SK-N-MC (cell line): ENCODE measurements around the gene MBOAT2.

Experiments
- DNase-seq: peaks from one replicate; pipeline ENCODE4 v3.0.0-alpha.2; 2011; ENCODE audit warnings: low read depth, low spot score
- H3K27ac ChIP-seq: fragments of 200-600 bp; sonication (generic); 2 replicates; pipeline ENCODE4 v1.5.1; 2016; ENCODE audit warnings: mixed run types
- H3K36me3 ChIP-seq: fragments of 200-600 bp; sonication (generic); 2 replicates; pipeline ENCODE4 v1.6.1; 2017; ENCODE audit warnings: antibody characterized with exemption, low read length, mixed read lengths; ENCODE audit not compliant: insufficient read depth
- H3K4me3 ChIP-seq: fragments of 200-600 bp; sonication (generic); 2 replicates; pipeline ENCODE4 v1.5.1; 2016
- H3K9ac ChIP-seq: fragments of 200-600 bp; sonication (generic); 2 replicates; pipeline ENCODE4 v1.8.0; 2017; ENCODE audit warnings: mixed run types, mixed read lengths; ENCODE audit not compliant: insufficient read length
- H3K9me3 ChIP-seq: fragments of 200-600 bp; sonication (generic); 2 replicates; pipeline ENCODE4 v1.6.1; 2017; ENCODE audit warnings: low read depth, mild to moderate bottlenecking, antibody characterized with exemption, low read length, moderate library complexity, mixed read lengths
- EZH2 ChIP-seq: fragments of 200-600 bp; sonication (generic); IDR thresholded peaks from one replicate; pipeline ENCODE4 v1.6.1; 2017; ENCODE audit warnings: antibody characterized with exemption
- FOXP2 ChIP-seq: optimal IDR thresholded peaks from 2 replicates; pipeline ENCODE3; 2011; ENCODE audit warnings: mild to moderate bottlenecking, moderate library complexity; ENCODE audit not compliant: insufficient read depth; ENCODE audit errors: extremely low read length, control extremely low read depth
- POLR2AphosphoS5 ChIP-seq: IDR thresholded peaks from 2 replicates; pipeline ENCODE4 v1.6.1; 2012; ENCODE audit warnings: mild to moderate bottlenecking, low read depth, low read length, borderline replicate concordance

Gene MBOAT2

GRCh38 chr2:9032536-9033255 is 29.2 kb upstream of the MBOAT2 start:
- DNase-seq: no peak
- no peaks in the 10 kb centered on the region for H3K9me3 ChIP-seq
- no peak overlapping the region for H3K9ac ChIP-seq
- no peak overlapping the region for H3K27ac ChIP-seq
- no peak overlapping the region; the same call in 1 of the 2 replicates for H3K4me3 ChIP-seq
- TF ChIP-seq POLR2AphosphoS5 (no peak), EZH2 (no peak), FOXP2 (no peak)
- no peaks in the 10 kb centered on the region for H3K36me3 ChIP-seq

- no peak for DNase-seq
- H3K9me3 ChIP-seq: no peaks in the 10 kb centered on the region
- no peak for TF ChIP-seq POLR2AphosphoS5
- no peak for TF ChIP-seq EZH2
- TF ChIP-seq FOXP2: no peak
- H3K9ac ChIP-seq: no peak overlapping the region
- H3K4me3 ChIP-seq: no peak overlapping the region
- H3K36me3 ChIP-seq: no peaks in the 10 kb centered on the region
- H3K27ac ChIP-seq: no peak overlapping the region
Observed at GRCh38 chr2:9032121-9032520, 28.6 kb upstream of the MBOAT2 start.

- no peak overlapping the region for H3K27ac ChIP-seq
- no peak overlapping the region for H3K4me3 ChIP-seq
- no peaks in the 10 kb centered on the region for H3K36me3 ChIP-seq
- no peak overlapping the region for H3K9ac ChIP-seq
- no peaks in the 10 kb centered on the region for H3K9me3 ChIP-seq
- TF ChIP-seq POLR2AphosphoS5 (no peak), FOXP2 (no peak), EZH2 (no peak)
- DNase-seq: no peak
Observed at GRCh38 chr2:9031246-9031645, 27.8 kb upstream of the MBOAT2 start.

GRCh38 chr2:9030841-9031240 is 27.4 kb upstream of the MBOAT2 start:
- Histone ChIP-seq H3K27ac (no peak overlapping the region), H3K9me3 (no peaks in the 10 kb centered on the region), H3K9ac (no peak overlapping the region), H3K4me3 (no peak overlapping the region), H3K36me3 (no peaks in the 10 kb centered on the region)
- TF ChIP-seq POLR2AphosphoS5: no peak
- TF ChIP-seq FOXP2: no peak
- no peak for TF ChIP-seq EZH2
- no peak for DNase-seq

- Histone ChIP-seq H3K9me3 (no peaks in the 10 kb centered on the region), H3K9ac (no peak overlapping the region), H3K36me3 (no peaks in the 10 kb centered on the region), H3K27ac (no peak overlapping the region), H3K4me3 (no peak overlapping the region)
- no peak for DNase-seq
- TF ChIP-seq FOXP2: no peak
- TF ChIP-seq EZH2: no peak
- TF ChIP-seq POLR2AphosphoS5: no peak
Observed at GRCh38 chr2:9030190-9030589, 26.7 kb upstream of the MBOAT2 start.

- H3K27ac ChIP-seq: no peak overlapping the region
- no peak overlapping the region for H3K9ac ChIP-seq
- TF ChIP-seq EZH2 (no peak), POLR2AphosphoS5 (no peak), FOXP2 (no peak)
- no peak overlapping the region for H3K4me3 ChIP-seq
- no peaks in the 10 kb centered on the region for H3K9me3 ChIP-seq
- no peak for DNase-seq
- H3K36me3 ChIP-seq: no peaks in the 10 kb centered on the region
Observed at GRCh38 chr2:9029721-9030120, 26.2 kb upstream of the MBOAT2 start.

GRCh38 chr2:9027884-9028283 is 24.4 kb upstream of the MBOAT2 start:
- Histone ChIP-seq H3K9ac (no peak overlapping the region), H3K9me3 (no peaks in the 10 kb centered on the region), H3K27ac (no peak overlapping the region), H3K36me3 (no peaks in the 10 kb centered on the region), H3K4me3 (no peak overlapping the region)
- TF ChIP-seq FOXP2: no peak
- no peak for TF ChIP-seq POLR2AphosphoS5
- TF ChIP-seq EZH2: no peak
- no peak for DNase-seq

GRCh38 chr2:9025746-9026145 is 22.3 kb upstream of the MBOAT2 start:
- no peaks in the 10 kb centered on the region for H3K36me3 ChIP-seq
- no peak for TF ChIP-seq FOXP2
- TF ChIP-seq POLR2AphosphoS5: no peak
- no peak for TF ChIP-seq EZH2
- H3K9me3 ChIP-seq: no peaks in the 10 kb centered on the region
- no peak overlapping the region for H3K9ac ChIP-seq
- no peak overlapping the region for H3K4me3 ChIP-seq
- DNase-seq: no peak
- no peak overlapping the region for H3K27ac ChIP-seq

- no peak for DNase-seq
- no peak overlapping the region for H3K27ac ChIP-seq
- TF ChIP-seq FOXP2 (no peak), POLR2AphosphoS5 (no peak), EZH2 (no peak)
- H3K36me3 ChIP-seq: no peaks in the 10 kb centered on the region
- H3K4me3 ChIP-seq: no peak overlapping the region
- H3K9ac ChIP-seq: no peak overlapping the region
- no peaks in the 10 kb centered on the region for H3K9me3 ChIP-seq
Observed at GRCh38 chr2:9024575-9024974, 21.1 kb upstream of the MBOAT2 start.
